H9 (cell line): ENCODE results near the gene NDUFS2. TPM values are rescaled to one million over a fixed set of nuclear protein-coding genes. Genes with fewer than 3 reads are reported as not detected.

ENCODE experiments used
- DNase-seq: peaks from one replicate; pipeline ENCODE4 v3.0.0-alpha.2; 2017
- H2AFZ ChIP-seq: one replicate; pipeline ENCODE4 v1.6.1; 2013; ENCODE audit warnings: mild to moderate bottlenecking, low read length, control low read depth, moderate library complexity
- H2AK5ac ChIP-seq: 2 replicates; pipeline ENCODE4 v1.6.1; 2013; ENCODE audit warnings: low read length, control low read depth, mixed read lengths; ENCODE audit not compliant: insufficient read length
- H2BK120ac ChIP-seq: one replicate; pipeline ENCODE4 v1.6.1; 2013; ENCODE audit warnings: low read depth, mild to moderate bottlenecking, low read length, control low read depth, inconsistent platforms; ENCODE audit not compliant: poor library complexity, severe bottlenecking
- H2BK12ac ChIP-seq: 2 replicates; pipeline ENCODE4 v1.6.1; 2013; ENCODE audit warnings: low read length, control low read depth, mixed read lengths, low read depth; ENCODE audit not compliant: insufficient read length
- H2BK15ac ChIP-seq: 2 replicates; pipeline ENCODE4 v1.6.1; 2013; ENCODE audit warnings: low read depth, low read length, control low read depth
- H2BK20ac ChIP-seq: one replicate; pipeline ENCODE4 v1.6.1; 2013; ENCODE audit warnings: low read depth, mild to moderate bottlenecking, low read length, control low read depth, inconsistent platforms; ENCODE audit not compliant: poor library complexity, severe bottlenecking
- H2BK5ac ChIP-seq: 2 replicates; pipeline ENCODE4 v1.6.1; 2013; ENCODE audit warnings: low read length, control low read depth, mixed read lengths; ENCODE audit not compliant: insufficient read length
- H3K14ac ChIP-seq: 2 replicates; pipeline ENCODE4 v1.6.1; 2013; ENCODE audit warnings: low read length, control low read depth; ENCODE audit not compliant: insufficient read depth
- H3K18ac ChIP-seq: 2 replicates; pipeline ENCODE4 v1.6.1; 2013; ENCODE audit warnings: low read depth, mild to moderate bottlenecking, mixed read lengths, low read length, control low read depth; ENCODE audit not compliant: insufficient read length
- H3K23ac ChIP-seq: 2 replicates; pipeline ENCODE4 v1.6.1; 2013; ENCODE audit warnings: low read length, control low read depth, mixed read lengths, low read depth; ENCODE audit not compliant: insufficient read length
- H3K23me2 ChIP-seq: 2 replicates; pipeline ENCODE4 v1.6.1; 2013; ENCODE audit warnings: low read depth, mild to moderate bottlenecking, mixed read lengths, low read length, control low read depth; ENCODE audit not compliant: insufficient read length, poor library complexity, severe bottlenecking
- H3K27ac ChIP-seq: 2 replicates; pipeline ENCODE4 v1.5.1; 2013; ENCODE audit warnings: low read length, control low read depth, mixed read lengths, low read depth; ENCODE audit not compliant: insufficient read length
- H3K27me3 ChIP-seq: 2 replicates; pipeline ENCODE4 v1.6.1; 2013; ENCODE audit warnings: low read length, control low read depth, inconsistent platforms; ENCODE audit not compliant: insufficient read depth
- H3K4ac ChIP-seq: 2 replicates; pipeline ENCODE4 v1.6.1; 2013; ENCODE audit warnings: low read depth, mild to moderate bottlenecking, control low read depth, inconsistent platforms, low read length, moderate library complexity
- H3K4me1 ChIP-seq: 2 replicates; pipeline ENCODE4 v1.6.1; 2013; ENCODE audit warnings: low read length, control low read depth, inconsistent platforms; ENCODE audit not compliant: insufficient read depth
- H3K4me2 ChIP-seq: 2 replicates; pipeline ENCODE4 v1.6.1; 2013; ENCODE audit warnings: low read length, control low read depth, mixed read lengths; ENCODE audit not compliant: insufficient read length, insufficient read depth
- H3K56ac ChIP-seq: 2 replicates; pipeline ENCODE4 v1.6.1; 2013; ENCODE audit warnings: low read depth, mild to moderate bottlenecking, mixed read lengths, low read length, control low read depth; ENCODE audit not compliant: insufficient read length
- H3K79me1 ChIP-seq: 2 replicates; pipeline ENCODE4 v1.6.1; 2013; ENCODE audit warnings: low read depth, mild to moderate bottlenecking, moderate library complexity, low read length, control low read depth, inconsistent platforms; ENCODE audit not compliant: insufficient read depth, poor library complexity, severe bottlenecking
- H3K79me2 ChIP-seq: 2 replicates; pipeline ENCODE4 v1.6.1; 2013; ENCODE audit warnings: low read length, control low read depth, inconsistent platforms; ENCODE audit not compliant: insufficient read depth
- H3K9ac ChIP-seq: 2 replicates; pipeline ENCODE4 v1.6.1; 2013; ENCODE audit warnings: low read length, control low read depth, mixed read lengths; ENCODE audit not compliant: insufficient read length; ENCODE audit errors: extremely low read depth
- H3K9me3 ChIP-seq: one replicate; pipeline ENCODE4 v1.6.1; 2013; ENCODE audit warnings: low read depth, low read length, inconsistent platforms; ENCODE audit not compliant: control insufficient read depth
- H3T11ph ChIP-seq: one replicate; pipeline ENCODE4 v1.6.1; 2013; ENCODE audit warnings: mild to moderate bottlenecking, low read length, control low read depth, inconsistent platforms
- H4K20me1 ChIP-seq: one replicate; pipeline ENCODE4 v1.6.1; 2013; ENCODE audit not compliant: control insufficient read depth, insufficient read length, insufficient read depth
- H4K5ac ChIP-seq: 2 replicates; pipeline ENCODE4 v1.6.1; 2013; ENCODE audit warnings: low read depth, mild to moderate bottlenecking, mixed read lengths, low read length, control low read depth; ENCODE audit not compliant: insufficient read length
- H4K8ac ChIP-seq: replicated peaks from 2 replicates; pipeline ENCODE4 v1.6.1; 2013; ENCODE audit warnings: low read length, control low read depth, mixed read lengths, low read depth; ENCODE audit not compliant: insufficient read length
- H4K91ac ChIP-seq: 2 replicates; pipeline ENCODE4 v1.6.1; 2013; ENCODE audit warnings: low read depth, mild to moderate bottlenecking, moderate library complexity, mixed read lengths, low read length, control low read depth; ENCODE audit not compliant: insufficient read length
- H3K27ac Mint-ChIP-seq, 3 experiments: 2 replicates in 2 of 3; 3 replicates in 1 of 3; pipeline ENCODE4 v1.8.0; 2020 to 2021; ENCODE audit warnings: mixed read lengths in 3 of 3, mild to moderate bottlenecking in 1 of 3, moderate library complexity in 1 of 3
- H3K27me3 Mint-ChIP-seq: 2 replicates; pipeline ENCODE4 v1.8.0; 2021; ENCODE audit warnings: low read depth, mild to moderate bottlenecking, moderate library complexity, mixed read lengths
- H3K36me3 Mint-ChIP-seq, 3 experiments: 2 replicates in 2 of 3; 3 replicates in 1 of 3; pipeline ENCODE4 v1.8.0; 2020 to 2021; ENCODE audit warnings: low read depth in 3 of 3, mixed read lengths in 3 of 3; ENCODE audit not compliant: insufficient read depth in 1 of 3
- H3K4me1 Mint-ChIP-seq, 2 experiments: 2 replicates each; pipeline ENCODE4 v1.8.0; 2020; ENCODE audit warnings: mixed read lengths in 2 of 2
- H3K4me3 Mint-ChIP-seq, 2 experiments: 2 replicates in 1 of 2; 3 replicates in 1 of 2; pipeline ENCODE4 v1.8.0; 2020 to 2021; ENCODE audit warnings: mild to moderate bottlenecking in 2 of 2, mixed read lengths in 2 of 2, moderate library complexity in 1 of 2
- H3K9me3 Mint-ChIP-seq, 2 experiments: 2 replicates in 1 of 2; 3 replicates in 1 of 2; pipeline ENCODE4 v1.8.0; 2020; ENCODE audit warnings: mild to moderate bottlenecking in 2 of 2, mixed read lengths in 2 of 2, moderate library complexity in 1 of 2
- WGBS: extraction: QIAGEN DNeasy Blood & Tissue Kit; methylation state at CpG from one replicate; pipeline ENCODE4 v1.1.7; 2013; ENCODE audit warnings: missing lambda C conversion rate, low lambda C conversion rate, mixed read lengths; ENCODE audit not compliant: insufficient read length; ENCODE audit errors: extremely low coverage; 5-methylcytosine and 5-hydroxymethylcytosine counted together
- total RNA-seq: library from RNA; stranded (reverse); gene quantifications from 2 replicates; pipeline ENCODE4 v1.2.1, GENCODE V29; 2021
- TF ChIP-seq, protein P1 (sequence below): fragments of 200-600 bp; sonication (generic); conservative IDR thresholded peaks from 3 replicates; pipeline ENCODE4 v1.8.0; 2021; ENCODE audit warnings: antibody characterized with exemption, mild to moderate bottlenecking

The NDUFS2 gene
- total RNA-seq, 1 experiment from 2014 or later = 84.5 TPM

DNA sequence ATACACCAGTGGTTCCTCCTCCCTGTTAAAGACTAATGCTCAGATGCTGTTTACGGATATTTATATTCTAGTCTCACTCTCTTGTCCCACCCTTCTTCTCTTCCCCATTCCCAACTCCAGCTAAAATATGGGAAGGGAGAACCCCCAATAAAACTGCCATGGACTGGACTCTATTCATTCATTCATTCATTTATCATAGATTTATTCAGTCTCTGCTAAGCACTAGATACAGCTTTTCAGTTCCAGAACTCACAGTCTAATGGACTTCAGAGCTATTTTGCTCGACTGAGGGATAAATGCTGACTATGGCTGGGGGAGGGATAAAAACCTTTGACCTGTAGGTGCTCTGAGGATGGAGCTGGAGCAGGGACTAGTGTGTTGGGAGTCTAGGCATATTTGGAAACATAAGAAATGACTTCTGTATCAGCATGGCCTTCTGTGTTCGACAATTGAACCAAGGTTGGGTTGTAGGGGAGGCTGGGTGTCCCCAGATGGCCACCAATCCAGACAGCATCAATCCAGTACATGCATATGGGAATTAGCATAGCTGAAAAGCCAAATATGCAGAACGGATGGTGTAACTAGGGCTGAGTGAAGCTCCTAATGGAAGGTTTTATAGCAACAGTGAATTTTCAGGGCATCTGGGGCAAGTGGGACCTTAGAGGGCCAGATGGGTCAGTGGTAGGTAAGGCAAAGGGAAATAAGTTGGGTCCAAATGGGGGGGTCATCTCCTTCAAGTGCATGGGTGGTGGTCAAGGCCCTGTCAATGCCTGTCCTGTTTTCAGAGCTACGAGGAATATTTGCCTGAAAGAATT, 17.1 kb downstream of the NDUFS2 start:
- no peak overlapping the region for H4K91ac ChIP-seq
- no peak overlapping the region for H3K18ac ChIP-seq
- no peaks in the 10 kb centered on the region for H3K9me3 ChIP-seq
- H3K4me1 ChIP-seq = peaks cover 4% of the 10 kb centered on the region; the same call in 1 of the 2 replicates
- H3K23ac ChIP-seq = no peak overlapping the region
- H2AFZ ChIP-seq = no peak overlapping the region
- no peak overlapping the region for H3K14ac ChIP-seq
- H2BK120ac ChIP-seq = no peak overlapping the region
- Mint-ChIP-seq H3K27ac (peak overlapping the region in 1 of 3 experiments; percentile 72; a peak in 1 of 7 replicates), H3K4me3 (no peak overlapping the region), H3K9me3 (no peaks in the 10 kb centered on the region), H3K36me3 (peaks cover 3 to 9% (median 7%) of the 10 kb centered on the region in 3 experiments; a peak in 6 of 7 replicates), H3K4me1 (peaks cover 17 to 38% of the 10 kb centered on the region in 2 experiments), H3K27me3 (no peaks in the 10 kb centered on the region)
- no peak overlapping the region for H3K27ac ChIP-seq
- H4K8ac ChIP-seq = no peak overlapping the region
- H3K27me3 ChIP-seq = no peaks in the 10 kb centered on the region
- H3K4me2 ChIP-seq = no peak overlapping the region
- no CpG with 5 or more reads among the region's 5 CpGs for WGBS
- no peak overlapping the region for H3K9ac ChIP-seq
- H3K56ac ChIP-seq = no peak overlapping the region
- H3K79me1 ChIP-seq = no peaks in the 10 kb centered on the region
- H4K5ac ChIP-seq = no peak overlapping the region
- no peak for DNase-seq
- H2BK15ac ChIP-seq = no peak overlapping the region
- H2AK5ac ChIP-seq = no peak overlapping the region
- no peak overlapping the region for H2BK12ac ChIP-seq
- no peaks in the 10 kb centered on the region for H3K23me2 ChIP-seq
- H3T11ph ChIP-seq = no peak overlapping the region
- H4K20me1 ChIP-seq = no peaks in the 10 kb centered on the region
- H2BK5ac ChIP-seq = no peak overlapping the region
- no peak overlapping the region for H3K4ac ChIP-seq
- no peaks in the 10 kb centered on the region for H3K79me2 ChIP-seq
- TF ChIP-seq, protein P1, sequence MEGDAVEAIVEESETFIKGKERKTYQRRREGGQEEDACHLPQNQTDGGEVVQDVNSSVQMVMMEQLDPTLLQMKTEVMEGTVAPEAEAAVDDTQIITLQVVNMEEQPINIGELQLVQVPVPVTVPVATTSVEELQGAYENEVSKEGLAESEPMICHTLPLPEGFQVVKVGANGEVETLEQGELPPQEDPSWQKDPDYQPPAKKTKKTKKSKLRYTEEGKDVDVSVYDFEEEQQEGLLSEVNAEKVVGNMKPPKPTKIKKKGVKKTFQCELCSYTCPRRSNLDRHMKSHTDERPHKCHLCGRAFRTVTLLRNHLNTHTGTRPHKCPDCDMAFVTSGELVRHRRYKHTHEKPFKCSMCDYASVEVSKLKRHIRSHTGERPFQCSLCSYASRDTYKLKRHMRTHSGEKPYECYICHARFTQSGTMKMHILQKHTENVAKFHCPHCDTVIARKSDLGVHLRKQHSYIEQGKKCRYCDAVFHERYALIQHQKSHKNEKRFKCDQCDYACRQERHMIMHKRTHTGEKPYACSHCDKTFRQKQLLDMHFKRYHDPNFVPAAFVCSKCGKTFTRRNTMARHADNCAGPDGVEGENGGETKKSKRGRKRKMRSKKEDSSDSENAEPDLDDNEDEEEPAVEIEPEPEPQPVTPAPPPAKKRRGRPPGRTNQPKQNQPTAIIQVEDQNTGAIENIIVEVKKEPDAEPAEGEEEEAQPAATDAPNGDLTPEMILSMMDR = no peak
- no peak overlapping the region for H2BK20ac ChIP-seq
